HG02571 (cell line): ENCODE results near the gene UPK3BL1.
"Not testable (repeated sequence)": the region's sequence is repeated elsewhere in the genome, so short reads cannot be mapped to it uniquely, and the experiment has no call there.

ENCODE experiments used
- ATAC-seq: cut with Tn5 transposase; IDR thresholded peaks from one replicate; pipeline ENCODE4 v1.9.1; 2021; ENCODE audit warnings: mild to moderate bottlenecking, moderate library complexity; ENCODE audit not compliant: unreplicated experiment

Gene UPK3BL1, protein sequence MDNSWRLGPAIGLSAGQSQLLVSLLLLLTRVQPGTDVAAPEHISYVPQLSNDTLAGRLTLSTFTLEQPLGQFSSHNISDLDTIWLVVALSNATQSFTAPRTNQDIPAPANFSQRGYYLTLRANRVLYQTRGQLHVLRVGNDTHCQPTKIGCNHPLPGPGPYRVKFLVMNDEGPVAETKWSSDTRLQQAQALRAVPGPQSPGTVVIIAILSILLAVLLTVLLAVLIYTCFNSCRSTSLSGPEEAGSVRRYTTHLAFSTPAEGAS

DNA sequence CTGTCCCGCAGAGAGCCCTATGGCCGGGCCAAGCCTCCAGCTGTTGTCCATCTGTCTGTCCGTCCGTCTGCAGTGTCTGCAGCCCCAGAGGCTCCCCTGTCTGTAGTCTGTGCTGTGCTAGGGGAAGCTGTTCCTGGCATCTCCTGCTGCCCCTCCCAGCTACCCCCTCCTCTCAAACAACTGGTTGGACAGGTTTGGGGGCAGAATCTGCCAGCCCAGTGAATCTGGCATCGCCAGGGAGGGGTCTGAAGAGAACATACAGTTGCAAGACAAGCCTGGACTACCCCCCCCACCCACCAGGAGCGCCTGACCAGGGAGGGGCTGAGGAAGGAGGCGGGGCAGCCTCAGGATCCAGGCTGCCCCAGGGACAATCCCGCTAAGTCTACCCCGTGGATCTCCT lies at the start of gene UPK3BL1:
Gene UPK3BL1 (minus strand): TSS at position 101 of the 400 bp plus-strand sequence. CDS start 50 bp downstream, at position 51.
- ATAC-seq: not testable (repeated sequence)

DNA sequence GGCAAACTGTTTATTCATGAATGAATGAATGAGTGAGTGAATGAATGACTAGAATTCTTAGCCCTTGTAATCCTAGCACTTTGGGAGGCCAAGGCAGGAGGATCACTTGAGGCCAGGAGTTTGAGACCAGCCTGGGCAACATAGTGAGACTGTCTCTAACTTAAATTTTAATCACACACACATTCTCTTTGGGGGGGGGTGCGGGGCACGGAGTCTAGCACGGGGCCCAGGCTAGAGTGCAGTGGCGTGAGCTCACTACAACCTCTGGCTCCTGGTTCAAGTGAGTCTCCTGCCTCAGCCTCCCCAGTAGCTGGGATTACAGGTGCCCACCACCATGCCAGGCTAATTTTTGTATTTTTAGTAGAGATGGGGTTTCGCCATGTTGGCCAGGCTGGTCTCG lies 48.0 kb upstream of the UPK3BL1 start:
- ATAC-seq: not testable (repeated sequence)

DNA sequence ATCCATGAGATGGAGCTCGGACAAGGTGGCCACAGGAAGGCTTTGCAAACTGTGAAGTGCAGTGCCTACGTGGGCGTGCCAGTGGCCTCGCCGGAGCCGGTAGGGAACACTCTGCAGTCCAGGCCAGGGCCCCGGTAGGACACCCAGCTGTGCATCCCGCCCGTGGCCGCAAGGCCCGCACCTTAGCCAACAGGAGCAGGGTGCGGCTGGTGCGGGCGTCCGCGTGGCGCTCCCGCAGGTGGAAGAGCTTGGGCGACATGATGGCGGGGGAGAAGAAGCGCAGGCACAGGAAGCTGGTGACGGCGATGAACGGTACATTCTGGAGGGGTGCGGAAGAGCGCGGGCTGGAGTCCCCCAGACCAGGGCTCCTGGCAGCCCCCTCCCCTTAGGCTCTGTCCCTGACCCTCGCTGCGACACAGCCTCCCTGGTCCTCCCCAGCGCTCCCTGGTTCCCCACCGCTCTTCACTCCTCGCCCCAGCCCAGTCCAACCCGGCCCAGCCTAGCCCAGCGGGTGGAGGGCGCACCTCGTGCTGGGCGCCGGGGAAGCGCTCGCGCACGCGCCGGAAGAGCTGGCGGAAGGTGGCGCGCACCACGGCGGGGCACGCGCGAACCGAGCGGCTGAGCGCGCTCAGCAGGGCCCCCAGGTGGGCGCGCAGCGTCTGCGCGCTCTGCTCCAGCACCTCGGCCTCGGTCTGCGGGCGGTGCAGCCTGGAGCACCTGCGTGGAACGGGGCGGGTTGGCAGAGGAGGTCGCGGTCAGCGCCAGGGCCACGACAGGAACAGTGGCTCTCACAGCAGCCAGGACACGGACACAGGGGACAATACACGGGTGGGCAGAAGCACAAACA lies 47.1 kb upstream of the UPK3BL1 start:
- ATAC-seq: peak; percentile 61

DNA sequence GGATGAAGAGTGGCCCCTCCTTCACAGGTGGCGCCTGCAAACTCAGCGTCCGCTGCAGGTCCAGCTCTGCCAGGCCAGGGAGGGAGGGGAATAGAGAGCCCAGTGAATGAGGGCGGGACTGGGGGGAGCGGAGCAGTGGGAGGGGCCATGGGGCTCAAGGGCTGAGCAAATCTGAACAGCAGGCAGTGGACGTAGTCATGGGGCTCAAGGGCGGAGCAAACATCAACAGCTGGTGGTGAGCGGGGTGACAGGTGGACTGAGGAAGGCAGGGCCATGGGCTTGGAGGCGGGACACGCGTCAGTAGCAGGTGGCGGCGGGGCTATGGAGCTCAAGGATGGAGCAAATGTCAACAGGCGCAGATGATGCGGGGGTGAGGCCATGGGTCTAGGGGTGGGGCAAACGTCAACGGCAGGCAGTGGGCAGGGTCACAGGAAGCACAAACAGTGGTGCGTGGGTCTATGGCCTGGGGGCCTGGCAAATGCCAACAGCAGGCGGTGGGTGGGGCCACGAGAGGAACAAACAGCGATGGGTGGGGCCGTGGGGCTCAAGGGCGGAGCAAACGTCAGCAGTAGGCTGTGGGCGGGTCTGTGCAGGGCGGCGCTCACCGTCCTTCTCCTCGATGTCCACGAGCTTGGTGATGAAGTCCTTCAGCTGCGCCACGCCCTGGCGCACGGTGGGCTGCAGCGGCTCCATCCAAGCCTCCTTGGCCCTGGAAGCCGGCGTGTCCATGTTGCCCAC lies 45.9 kb upstream of the UPK3BL1 start:
- peak; percentile 84 for ATAC-seq

DNA sequence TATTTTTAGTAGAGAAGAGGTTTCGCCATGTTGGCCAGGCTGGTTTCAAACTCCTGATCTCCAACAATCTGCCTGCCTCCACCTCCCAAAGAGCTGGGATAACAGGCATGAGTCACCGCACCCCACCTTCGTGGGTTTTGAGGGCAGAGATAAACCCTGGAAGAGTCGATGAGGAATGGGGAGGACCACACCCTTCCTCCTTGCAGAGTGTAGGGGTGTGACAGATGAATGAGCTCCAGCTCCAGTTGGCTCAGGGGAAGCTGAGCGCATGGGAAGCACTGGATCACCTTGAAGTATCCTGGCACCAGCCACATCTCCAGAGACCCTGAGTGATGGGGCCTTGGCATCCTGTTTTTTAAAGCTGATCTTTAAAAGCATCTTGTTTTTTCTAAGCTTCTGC lies 40.0 kb upstream of the UPK3BL1 start:
- not testable (repeated sequence) for ATAC-seq

DNA sequence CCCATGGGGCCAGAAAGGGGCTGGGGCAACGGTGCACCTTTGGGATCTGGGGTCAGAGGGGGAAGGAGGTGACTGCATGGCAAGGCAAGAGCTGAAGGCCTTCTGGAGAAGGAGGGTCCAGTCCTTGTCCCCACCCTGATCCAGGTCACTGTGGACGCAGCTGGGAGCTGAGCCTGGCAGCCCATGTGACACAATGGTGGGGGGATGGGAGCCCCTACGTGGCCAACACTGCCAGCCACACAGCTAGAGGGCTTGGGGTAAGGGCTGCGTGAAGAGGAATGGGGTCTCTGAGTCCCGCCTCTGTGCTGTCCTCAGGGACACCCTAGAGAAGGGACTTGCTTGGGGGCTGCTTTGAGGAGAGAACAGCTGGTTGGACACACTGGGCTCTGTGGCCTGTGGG lies 38.2 kb upstream of the UPK3BL1 start:
- not testable (repeated sequence) for ATAC-seq

DNA sequence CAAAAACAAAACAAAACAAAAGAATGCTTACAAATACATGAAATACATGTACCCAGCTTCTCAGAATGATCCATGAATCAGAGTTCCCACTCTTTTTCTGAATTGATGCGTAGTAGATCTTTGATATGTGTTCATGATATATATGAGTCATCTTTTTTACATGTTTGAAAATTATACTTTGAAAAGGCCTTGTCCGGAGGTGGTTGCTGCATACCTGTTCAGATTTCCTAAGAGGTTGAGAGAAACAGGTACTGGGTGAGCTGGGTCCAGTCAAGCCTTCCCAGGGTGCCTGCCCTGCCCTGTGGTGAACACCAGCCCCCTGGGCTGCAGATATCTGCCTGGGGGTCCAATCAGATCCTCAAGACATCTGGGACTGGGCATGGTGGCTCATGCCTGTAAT lies 33.0 kb upstream of the UPK3BL1 start:
- ATAC-seq: not testable (repeated sequence)

DNA sequence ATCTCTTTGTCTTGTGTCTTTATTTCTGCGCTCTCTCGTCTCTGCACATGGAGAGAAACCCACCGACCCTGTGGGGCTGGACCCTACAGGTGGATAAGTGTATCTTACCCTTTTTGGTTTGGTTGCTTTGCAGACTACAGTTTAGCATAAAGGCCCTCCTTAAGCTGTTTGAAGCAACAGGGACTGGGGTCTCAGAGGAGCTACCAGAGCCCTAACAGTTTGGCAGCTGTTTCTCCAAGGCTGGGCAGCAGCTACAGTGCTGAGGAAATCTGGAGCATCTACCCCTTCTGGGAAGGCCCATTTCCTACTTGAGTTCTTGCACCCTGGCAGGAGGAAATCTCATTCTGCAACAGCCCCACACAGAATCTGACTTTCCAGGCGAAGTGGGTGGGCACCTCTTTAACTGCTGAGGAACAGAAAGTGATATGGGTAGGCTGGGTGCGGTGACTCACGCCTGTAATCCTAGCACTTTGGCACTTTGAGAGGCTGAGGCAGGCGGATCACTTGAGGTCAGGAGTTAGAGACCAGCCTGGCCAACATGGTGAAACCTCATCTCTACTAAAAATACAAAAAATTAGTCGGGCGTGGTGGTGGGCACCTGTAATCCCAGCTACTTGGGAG lies 31.0 kb upstream of the UPK3BL1 start:
- ATAC-seq: not testable (repeated sequence)

DNA sequence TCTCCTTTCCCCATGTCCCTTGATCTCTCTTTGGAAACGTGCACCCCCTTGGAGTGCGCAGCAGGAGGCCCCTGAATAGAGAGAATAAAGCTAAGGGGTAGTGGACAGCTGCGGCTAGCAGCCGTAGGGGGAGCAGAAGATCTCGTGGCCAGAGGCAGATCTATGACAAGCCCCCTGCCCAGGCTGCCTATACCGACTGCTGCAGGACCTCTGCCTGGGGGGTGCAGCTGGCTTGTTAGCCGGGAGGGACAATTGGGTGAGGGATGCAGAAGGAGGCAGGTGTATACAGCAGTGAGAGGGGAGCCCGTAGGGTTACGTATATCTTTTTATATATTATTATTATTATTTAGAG lies 29.3 kb upstream of the UPK3BL1 start:
- peak; percentile 30 for ATAC-seq

DNA sequence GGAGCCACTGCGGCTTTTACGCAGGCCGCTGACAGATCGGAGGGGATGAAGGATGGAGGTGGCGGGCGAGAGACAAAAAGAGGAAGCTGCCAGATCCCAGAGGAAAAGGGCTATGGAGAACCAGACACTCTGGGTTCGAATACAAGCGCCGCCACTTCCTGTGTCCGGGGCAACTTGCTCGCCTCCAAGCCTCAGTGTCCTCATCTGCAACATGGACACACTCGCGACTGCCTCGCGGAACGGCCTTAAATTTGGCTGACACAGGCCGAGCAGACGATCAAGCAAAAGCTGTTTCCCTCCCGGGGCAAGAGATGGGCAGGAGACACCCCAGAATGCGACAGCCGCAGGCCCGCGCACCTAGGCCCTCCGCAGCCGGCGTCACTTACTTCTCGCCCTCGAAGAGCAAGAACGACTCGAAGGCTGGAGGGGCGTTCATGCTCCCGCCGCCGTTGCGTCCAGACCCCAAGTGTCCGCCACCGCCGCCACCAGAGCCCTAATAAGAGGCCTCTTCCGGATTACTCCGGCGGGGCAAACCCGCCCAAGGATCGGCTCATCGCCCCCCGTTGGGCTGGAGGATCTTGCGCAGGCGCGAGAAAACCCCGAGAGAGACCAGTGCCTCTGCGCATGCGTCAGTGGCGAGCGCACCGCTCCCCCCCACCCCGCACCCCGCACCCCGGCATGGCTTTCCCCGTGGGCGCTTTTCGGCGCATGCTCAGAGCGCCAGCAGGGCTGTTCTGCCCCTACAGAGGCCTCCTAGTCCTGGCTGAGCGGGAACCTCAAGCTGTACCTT lies 28.8 kb upstream of the UPK3BL1 start, which contains the start of gene POLR2J2:
Gene POLR2J2 (minus strand): TSS at position 498 of the 790 bp plus-strand sequence. CDS start 62 bp downstream, at position 436.
- ATAC-seq: peak; percentile 67

DNA sequence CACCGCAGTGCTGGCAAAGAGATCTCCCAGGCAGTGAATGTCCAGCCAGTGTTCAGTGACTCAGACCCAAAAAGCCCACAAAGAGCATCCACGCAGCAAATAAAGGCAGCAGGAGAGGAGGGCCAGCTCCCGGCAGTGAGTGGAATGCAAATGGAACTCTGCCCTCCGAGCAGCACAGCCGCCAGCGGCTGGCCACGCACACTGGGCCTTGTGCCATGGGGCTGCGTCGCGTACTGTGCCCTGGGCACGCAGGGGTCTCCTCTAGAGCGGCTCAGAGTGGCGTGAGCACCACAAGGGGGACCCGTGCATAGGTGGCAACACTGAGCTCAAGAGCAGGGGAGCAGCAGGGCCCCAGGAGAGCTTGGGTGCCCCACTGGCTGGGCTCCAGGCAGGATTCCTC lies 24.9 kb upstream of the UPK3BL1 start:
- not testable (repeated sequence) for ATAC-seq

DNA sequence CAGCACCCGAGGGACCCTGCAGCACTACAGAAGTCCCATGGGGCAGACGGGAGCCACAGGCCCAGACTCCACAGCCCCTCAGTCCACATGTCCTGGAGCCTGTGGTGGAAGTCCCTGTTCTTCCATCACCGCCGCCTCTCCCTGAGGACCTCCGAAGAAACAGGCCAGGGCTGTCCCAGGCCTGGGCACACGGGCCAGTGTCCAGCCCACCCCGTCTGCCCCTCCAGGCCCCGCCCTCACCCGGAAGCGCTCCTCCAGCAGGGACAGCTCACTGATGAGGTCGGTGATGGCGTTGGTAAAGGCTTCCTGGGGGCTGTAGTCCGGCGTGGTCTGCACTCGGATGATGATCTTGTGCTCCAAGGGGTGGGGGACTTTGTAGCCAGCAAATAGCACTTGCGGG lies 24.3 kb upstream of the UPK3BL1 start:
- not testable (repeated sequence) for ATAC-seq

DNA sequence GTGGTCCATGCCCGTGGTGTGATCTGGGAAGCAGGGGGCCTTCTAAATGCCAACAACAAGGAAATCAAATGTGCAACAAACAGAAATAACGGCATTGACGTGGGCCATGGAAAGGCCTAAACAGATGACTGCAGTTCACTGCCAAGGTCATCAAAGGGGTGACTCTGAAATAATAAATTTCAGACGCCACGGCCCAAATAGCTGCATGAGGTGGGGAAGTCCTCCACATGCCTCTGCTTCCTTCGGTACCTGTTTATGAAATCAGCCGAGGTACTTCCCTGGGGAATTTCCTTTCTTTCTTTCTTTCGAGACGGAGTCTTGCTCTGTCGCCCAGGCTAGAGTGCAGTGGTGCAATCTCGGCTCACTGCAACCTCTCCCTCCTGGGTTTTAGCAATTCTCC lies 22.2 kb upstream of the UPK3BL1 start:
- not testable (repeated sequence) for ATAC-seq

DNA sequence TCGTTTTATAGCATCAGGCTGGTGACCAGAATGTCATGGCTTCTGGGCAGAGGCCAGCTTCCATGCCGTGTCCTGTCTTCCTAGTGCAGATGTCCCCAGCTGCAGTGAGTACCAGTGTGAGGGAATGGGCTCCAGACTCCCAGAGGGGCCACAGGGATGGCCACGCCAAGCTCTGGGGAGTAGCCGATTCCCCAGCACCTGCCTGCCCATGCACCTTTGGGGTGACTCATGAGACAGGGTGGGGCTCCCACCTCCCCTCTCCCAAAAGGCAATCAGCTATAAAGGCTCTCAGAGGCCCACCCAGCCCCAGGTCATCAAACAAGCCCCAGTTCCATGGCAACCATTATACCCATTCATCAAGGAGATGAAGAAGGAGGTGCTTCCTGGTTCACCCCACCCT lies 7.3 kb upstream of the UPK3BL1 start, which contains the start of gene SPDYE2B:
Gene SPDYE2B (plus strand): TSS at position 396 of the 400 bp plus-strand sequence. CDS start 2,030 bp downstream, outside the sequence.
- ATAC-seq: not testable (repeated sequence)

DNA sequence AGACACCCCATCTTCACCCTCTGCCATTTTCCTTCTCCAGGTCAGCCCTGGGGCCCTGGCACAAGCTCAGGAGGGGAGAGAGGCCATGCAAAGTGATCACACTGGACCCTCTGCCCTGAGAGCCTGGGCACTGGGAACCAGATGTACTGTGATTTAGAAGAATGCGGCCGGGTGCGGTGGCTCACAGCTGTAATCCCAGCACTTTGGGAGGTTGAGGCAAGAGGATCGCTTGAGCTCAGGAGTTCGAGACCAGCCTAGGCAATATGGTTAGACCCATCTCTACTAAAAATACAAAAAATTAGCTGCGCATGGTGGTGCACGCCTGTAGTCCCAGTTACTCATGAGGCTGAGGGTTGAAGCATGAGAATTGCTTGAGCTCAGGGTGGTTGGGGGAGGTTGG lies 5.2 kb upstream of the UPK3BL1 start:
- ATAC-seq: not testable (repeated sequence)

DNA sequence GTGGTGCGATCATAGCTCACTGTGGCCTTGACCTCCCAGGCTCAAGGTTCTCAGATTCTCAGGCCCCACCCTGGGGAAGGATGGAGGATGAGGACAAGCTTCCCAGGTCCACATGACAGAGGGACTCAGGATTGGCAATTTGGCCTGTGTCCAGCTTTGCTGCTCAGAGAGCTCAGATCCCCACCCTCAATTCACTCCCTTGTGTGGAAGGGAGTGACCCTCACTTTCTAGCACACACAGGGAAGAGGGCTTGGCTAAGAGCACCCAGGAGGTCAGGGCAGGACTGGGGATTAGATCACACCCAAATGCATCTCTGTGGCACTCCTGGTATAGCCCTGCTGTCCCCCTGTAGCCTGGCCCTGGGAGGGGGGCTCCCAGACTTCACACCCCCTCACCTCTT lies 813 bp upstream of the UPK3BL1 start:
- ATAC-seq: not testable (repeated sequence)

DNA sequence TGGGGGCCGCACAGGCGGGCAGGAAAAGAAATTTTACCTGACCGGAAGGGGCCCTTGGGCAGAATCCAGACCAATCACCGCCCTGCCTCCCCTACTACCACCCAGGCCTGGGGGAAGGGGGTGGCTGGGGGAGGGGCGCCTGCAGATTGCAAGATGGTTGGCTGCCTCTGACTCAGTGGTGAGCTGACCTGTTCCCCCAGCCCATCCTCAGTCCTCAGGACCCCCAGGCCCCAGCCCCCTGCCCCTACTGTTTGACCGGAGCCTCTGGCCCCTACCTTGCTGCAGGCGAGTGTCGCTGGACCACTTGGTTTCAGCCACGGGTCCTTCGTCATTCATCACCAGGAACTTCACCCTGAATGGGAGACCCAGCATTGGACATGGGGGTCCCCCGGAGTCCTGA lies 3.7 kb downstream of the UPK3BL1 start:
- not testable (repeated sequence) for ATAC-seq

DNA sequence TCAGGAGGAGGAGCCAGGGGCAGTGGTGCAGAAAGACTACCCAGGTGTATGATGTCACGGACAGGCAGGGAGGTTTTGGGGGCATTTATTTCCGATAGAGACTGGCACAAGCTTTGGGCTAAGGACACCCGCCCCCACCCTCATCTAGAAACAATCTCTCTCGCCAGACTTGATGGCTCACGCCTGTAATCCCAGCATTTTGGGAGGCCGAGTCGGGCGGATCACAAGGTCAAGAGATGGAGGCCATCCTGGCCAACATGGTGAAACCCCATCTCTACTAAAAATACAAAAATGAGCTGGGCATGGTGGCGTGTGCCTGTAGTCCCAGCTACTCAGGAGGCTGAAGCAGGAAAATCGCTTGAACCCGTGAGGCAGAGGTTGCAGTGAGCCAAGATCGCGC lies 5.6 kb downstream of the UPK3BL1 start:
- ATAC-seq: not testable (repeated sequence)

DNA sequence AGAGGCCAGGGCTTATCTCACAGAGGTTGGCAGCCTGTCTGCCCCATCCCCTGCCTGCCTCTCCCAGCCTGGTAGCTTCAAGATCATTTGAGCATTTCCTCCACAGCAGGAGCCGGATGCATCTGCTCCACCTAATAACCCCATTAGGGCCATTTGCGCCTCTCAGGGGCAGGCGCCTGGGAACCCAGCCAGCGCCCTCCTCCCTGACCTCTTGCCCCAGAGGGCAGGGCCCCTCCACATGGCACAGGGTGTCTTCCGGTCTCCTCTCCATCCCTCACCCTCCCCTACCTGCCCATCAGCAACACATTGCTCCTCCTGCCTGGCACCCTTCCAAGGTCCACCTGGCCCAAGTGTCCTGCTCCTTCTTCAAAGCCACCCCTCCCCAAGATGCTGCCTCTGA lies 7.2 kb downstream of the UPK3BL1 start:
- ATAC-seq: not testable (repeated sequence)

DNA sequence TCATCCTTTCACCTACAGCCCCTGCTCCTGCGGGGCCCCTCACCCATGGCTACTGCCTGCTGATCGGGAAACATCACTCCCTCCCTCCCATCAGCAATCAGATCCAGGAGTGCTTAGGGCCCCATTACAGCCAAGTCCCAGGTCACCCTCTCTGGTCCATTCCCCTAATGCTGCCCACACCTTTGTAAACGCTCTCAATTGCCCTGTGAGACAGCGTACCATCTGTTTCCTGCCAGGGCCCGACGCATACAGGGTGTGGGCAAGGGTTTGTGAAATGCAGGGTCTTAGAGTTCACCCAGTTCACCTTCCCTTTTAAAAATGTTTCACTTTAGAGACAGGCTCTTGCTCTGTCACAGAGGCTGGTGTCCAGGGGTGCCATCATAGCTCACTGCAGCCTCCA lies 8.3 kb downstream of the UPK3BL1 start:
- not testable (repeated sequence) for ATAC-seq
